Measurements from ENCODE around the gene NAP1L1. TPM values are rescaled to one million over a fixed set of nuclear protein-coding genes. Genes with fewer than 3 reads are reported as not detected.

Gene NAP1L1
- total RNA-seq, 1 donor from 2014 or later: 1,539 TPM

DNA sequence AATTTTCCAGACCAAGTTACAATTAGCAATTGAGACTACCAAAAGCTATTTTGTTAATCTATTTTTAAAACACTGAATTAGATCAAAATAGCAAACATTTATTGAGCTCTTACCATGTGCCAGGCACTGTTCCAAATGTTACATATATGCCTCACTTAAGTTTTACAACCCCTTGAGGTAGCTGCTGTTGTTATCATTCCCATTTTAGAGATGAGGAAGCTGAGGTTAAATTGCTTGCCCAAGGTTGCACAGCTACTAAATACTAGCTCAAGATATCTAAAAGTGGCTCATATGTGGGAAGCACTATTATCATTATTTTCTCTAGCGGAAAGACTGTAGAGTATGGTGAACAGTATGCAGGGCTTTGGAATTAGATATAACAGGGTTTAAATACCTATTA is 19.5 kb upstream of the NAP1L1 start:
- no peak overlapping the region for H3K9ac ChIP-seq
- H3K36me3 Mint-ChIP-seq: no peaks in the 10 kb centered on the region
- DNase-seq (ENCODE audit: low spot score): no peak
- no peaks in the 10 kb centered on the region for H4K20me1 ChIP-seq (ENCODE audit: low read depth)
- no peaks in the 10 kb centered on the region for H3K9me3 Mint-ChIP-seq
- no peaks in the 10 kb centered on the region for H3K4me1 ChIP-seq
- H3K9me3 ChIP-seq (ENCODE audit: low read depth): no peaks in the 10 kb centered on the region
- H3K27ac ChIP-seq: no peak overlapping the region
- no peaks in the 10 kb centered on the region for H3K79me2 ChIP-seq (ENCODE audit: low read depth)
- no peak overlapping the region for H2AFZ ChIP-seq (replicated peaks)
- H3K27me3 ChIP-seq: no peaks in the 10 kb centered on the region
- no peak overlapping the region for H3K4me3 Mint-ChIP-seq
- H3K36me3 ChIP-seq: no peaks in the 10 kb centered on the region
- H3K4me3 ChIP-seq: no peak overlapping the region
- TF ChIP-seq EZH2 (IDR thresholded peaks at IDR 0.05) (no peak), EZH2phosphoT487 (IDR thresholded peaks at IDR 0.05) (no peak)
- TF ChIP-seq, protein P1, sequence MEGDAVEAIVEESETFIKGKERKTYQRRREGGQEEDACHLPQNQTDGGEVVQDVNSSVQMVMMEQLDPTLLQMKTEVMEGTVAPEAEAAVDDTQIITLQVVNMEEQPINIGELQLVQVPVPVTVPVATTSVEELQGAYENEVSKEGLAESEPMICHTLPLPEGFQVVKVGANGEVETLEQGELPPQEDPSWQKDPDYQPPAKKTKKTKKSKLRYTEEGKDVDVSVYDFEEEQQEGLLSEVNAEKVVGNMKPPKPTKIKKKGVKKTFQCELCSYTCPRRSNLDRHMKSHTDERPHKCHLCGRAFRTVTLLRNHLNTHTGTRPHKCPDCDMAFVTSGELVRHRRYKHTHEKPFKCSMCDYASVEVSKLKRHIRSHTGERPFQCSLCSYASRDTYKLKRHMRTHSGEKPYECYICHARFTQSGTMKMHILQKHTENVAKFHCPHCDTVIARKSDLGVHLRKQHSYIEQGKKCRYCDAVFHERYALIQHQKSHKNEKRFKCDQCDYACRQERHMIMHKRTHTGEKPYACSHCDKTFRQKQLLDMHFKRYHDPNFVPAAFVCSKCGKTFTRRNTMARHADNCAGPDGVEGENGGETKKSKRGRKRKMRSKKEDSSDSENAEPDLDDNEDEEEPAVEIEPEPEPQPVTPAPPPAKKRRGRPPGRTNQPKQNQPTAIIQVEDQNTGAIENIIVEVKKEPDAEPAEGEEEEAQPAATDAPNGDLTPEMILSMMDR (IDR thresholded peaks at IDR 0.05): no peak
- no peaks in the 10 kb centered on the region for H3F3A ChIP-seq (ENCODE audit: low read depth)
- H3K4me2 ChIP-seq: no peak overlapping the region
- H3K4me1 Mint-ChIP-seq: peaks cover 5% of the 10 kb centered on the region
- no peaks in the 10 kb centered on the region for H3K27me3 Mint-ChIP-seq (ENCODE audit: insufficient read depth, low read depth)
- no peak overlapping the region for H3K27ac Mint-ChIP-seq

DNA sequence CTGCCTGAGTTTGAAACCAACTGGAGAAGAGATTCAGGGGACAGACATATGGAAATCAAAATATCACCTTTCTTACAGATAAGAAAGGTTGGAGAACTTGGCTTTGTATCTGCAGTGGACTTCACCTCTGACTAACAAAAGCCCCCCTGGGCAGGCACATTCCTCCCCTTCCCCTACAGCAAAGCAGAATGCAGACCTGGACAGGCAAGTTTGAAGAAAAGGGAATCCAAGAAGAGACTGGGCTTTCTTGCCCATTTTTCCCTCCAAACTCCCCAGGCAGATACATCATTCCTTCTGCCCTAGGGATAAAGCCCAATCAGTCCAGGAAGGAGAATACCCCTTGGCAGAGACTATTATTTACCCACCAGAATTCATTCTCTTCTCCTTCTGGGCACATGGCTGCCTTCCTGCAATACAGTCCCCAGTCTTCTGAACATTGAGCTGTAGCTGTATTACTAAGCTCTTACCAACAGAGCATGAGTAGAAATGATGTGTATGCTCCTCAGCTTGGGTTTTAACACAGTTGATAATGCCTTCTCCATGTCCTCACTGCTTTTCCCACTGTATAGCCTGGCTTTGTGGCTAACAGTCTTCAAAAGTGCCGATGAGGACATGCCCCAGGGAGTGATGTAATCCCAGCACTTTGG is 17.4 kb upstream of the NAP1L1 start:
- Histone ChIP-seq H3K4me1 (no peaks in the 10 kb centered on the region), H3K79me2 (ENCODE audit: low read depth) (no peaks in the 10 kb centered on the region), H3K36me3 (no peaks in the 10 kb centered on the region), H3K4me2 (no peak overlapping the region), H3K27ac (no peak overlapping the region), H3F3A (ENCODE audit: low read depth) (no peaks in the 10 kb centered on the region), H3K4me3 (no peak overlapping the region), H3K9me3 (ENCODE audit: low read depth) (no peaks in the 10 kb centered on the region), H3K9ac (no peak overlapping the region), H4K20me1 (ENCODE audit: low read depth) (no peaks in the 10 kb centered on the region), H3K27me3 (no peaks in the 10 kb centered on the region), H2AFZ (replicated peaks) (no peak overlapping the region)
- no peak overlapping the region for H3K27ac Mint-ChIP-seq
- H3K27me3 Mint-ChIP-seq (ENCODE audit: insufficient read depth, low read depth): peaks cover 2% of the 10 kb centered on the region
- no peak overlapping the region for H3K4me3 Mint-ChIP-seq
- no peaks in the 10 kb centered on the region for H3K9me3 Mint-ChIP-seq
- H3K36me3 Mint-ChIP-seq: no peaks in the 10 kb centered on the region
- H3K4me1 Mint-ChIP-seq: peaks cover 5% of the 10 kb centered on the region
- no peak for DNase-seq (ENCODE audit: low spot score)
- no peak for TF ChIP-seq EZH2 (IDR thresholded peaks at IDR 0.05)
- TF ChIP-seq, protein P1 (IDR thresholded peaks at IDR 0.05): no peak
- TF ChIP-seq EZH2phosphoT487 (IDR thresholded peaks at IDR 0.05): no peak

DNA sequence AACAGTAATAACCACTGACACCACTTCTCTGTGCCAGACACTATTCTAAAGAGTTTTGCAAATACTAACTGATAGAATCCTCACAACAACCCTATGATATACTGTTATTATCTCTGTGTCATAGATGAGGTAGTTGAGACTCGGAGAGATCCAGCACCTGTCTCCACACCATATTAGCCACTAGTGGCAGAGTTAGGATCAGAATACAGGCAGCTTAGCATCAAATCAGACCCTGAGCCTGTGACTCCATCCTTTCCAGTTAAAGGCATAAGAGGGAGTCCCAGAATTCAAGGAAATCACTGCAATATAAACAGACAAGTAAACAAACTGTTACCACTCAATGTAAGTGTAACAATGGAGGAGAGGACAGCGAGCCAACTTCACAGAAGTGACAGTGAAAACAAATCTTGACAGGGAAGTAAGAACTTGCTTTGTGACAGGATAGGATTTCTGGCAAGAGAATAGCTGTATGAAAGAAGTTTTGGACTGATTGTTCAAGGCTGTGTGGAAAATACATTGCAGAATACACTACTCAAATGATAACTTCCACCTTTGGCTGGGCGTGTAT is 11.7 kb upstream of the NAP1L1 start:
- Histone ChIP-seq H3K4me3 (no peak overlapping the region), H4K20me1 (ENCODE audit: low read depth) (no peaks in the 10 kb centered on the region), H3F3A (ENCODE audit: low read depth) (no peaks in the 10 kb centered on the region), H3K4me2 (no peak overlapping the region), H3K36me3 (no peaks in the 10 kb centered on the region), H3K9me3 (ENCODE audit: low read depth) (no peaks in the 10 kb centered on the region), H3K9ac (no peak overlapping the region), H3K27ac (no peak overlapping the region), H2AFZ (replicated peaks) (no peak overlapping the region), H3K27me3 (no peaks in the 10 kb centered on the region), H3K79me2 (ENCODE audit: low read depth) (no peaks in the 10 kb centered on the region), H3K4me1 (no peaks in the 10 kb centered on the region)
- H3K27ac Mint-ChIP-seq: no peak overlapping the region
- peaks cover 10% of the 10 kb centered on the region for H3K4me1 Mint-ChIP-seq
- no peak for TF ChIP-seq EZH2phosphoT487 (IDR thresholded peaks at IDR 0.05)
- TF ChIP-seq EZH2 (IDR thresholded peaks at IDR 0.05): no peak
- TF ChIP-seq, protein P1 (IDR thresholded peaks at IDR 0.05): no peak
- H3K27me3 Mint-ChIP-seq (ENCODE audit: insufficient read depth, low read depth): peaks cover 2% of the 10 kb centered on the region
- H3K4me3 Mint-ChIP-seq: no peak overlapping the region
- no peaks in the 10 kb centered on the region for H3K9me3 Mint-ChIP-seq
- H3K36me3 Mint-ChIP-seq: no peaks in the 10 kb centered on the region
- no peak for DNase-seq (ENCODE audit: low spot score)
